Fibroblast of skin of left biceps (primary cell): ENCODE measurements around the gene CORO2B.

Experiments used
- DNase-seq, 2 experiments: peaks; one replicate each; pipeline ENCODE4 v3.0.0-alpha.2; 2013; ENCODE audit warnings: low read depth in 2 of 2

CORO2B gene

GRCh38 chr15:68553994-68554720 is 24.6 kb upstream of the CORO2B start:
- no peak for DNase-seq

- no peak for DNase-seq
Observed at GRCh38 chr15:68554721-68555678, 23.8 kb upstream of the CORO2B start.

GRCh38 chr15:68555679-68556037 is 23.1 kb upstream of the CORO2B start:
- no peak for DNase-seq

- no peak for DNase-seq
Observed at GRCh38 chr15:68556139-68556990, 22.4 kb upstream of the CORO2B start.

- DNase-seq = no peak
Observed at GRCh38 chr15:68557469-68558317, 21.1 kb upstream of the CORO2B start.

GRCh38 chr15:68558318-68559305 is 20.2 kb upstream of the CORO2B start:
- no peak for DNase-seq

GRCh38 chr15:68559345-68560310 is 19.2 kb upstream of the CORO2B start:
- DNase-seq = no peak

GRCh38 chr15:68560501-68561113 is 18.2 kb upstream of the CORO2B start:
- DNase-seq = no peak

- no peak for DNase-seq
Observed at GRCh38 chr15:68561171-68561900, 17.5 kb upstream of the CORO2B start.

- no peak for DNase-seq
Observed at GRCh38 chr15:68561901-68562300, 16.9 kb upstream of the CORO2B start.

- DNase-seq = no peak
Observed at GRCh38 chr15:68564173-68564572, 14.6 kb upstream of the CORO2B start.

- no peak for DNase-seq
Observed at GRCh38 chr15:68565234-68565633, 13.6 kb upstream of the CORO2B start.

GRCh38 chr15:68565726-68566125 is 13.1 kb upstream of the CORO2B start:
- DNase-seq = no peak

GRCh38 chr15:68566377-68566954 is 12.3 kb upstream of the CORO2B start:
- DNase-seq = no peak

- DNase-seq = no peak
Observed at GRCh38 chr15:68567345-68567744, 11.4 kb upstream of the CORO2B start.

- no peak for DNase-seq
Observed at GRCh38 chr15:68570974-68571373, 7.8 kb upstream of the CORO2B start.

- DNase-seq = no peak
Observed at GRCh38 chr15:68571582-68571981, 7.2 kb upstream of the CORO2B start.
